ENCODE data around the gene PRUNE2. TPM values are rescaled to one million over a fixed set of nuclear protein-coding genes. Genes with fewer than 3 reads are reported as not detected.

Gene PRUNE2
- polyA plus RNA-seq, 3 donors = 0.72 to 1.8 (median 1.5) TPM

DNA sequence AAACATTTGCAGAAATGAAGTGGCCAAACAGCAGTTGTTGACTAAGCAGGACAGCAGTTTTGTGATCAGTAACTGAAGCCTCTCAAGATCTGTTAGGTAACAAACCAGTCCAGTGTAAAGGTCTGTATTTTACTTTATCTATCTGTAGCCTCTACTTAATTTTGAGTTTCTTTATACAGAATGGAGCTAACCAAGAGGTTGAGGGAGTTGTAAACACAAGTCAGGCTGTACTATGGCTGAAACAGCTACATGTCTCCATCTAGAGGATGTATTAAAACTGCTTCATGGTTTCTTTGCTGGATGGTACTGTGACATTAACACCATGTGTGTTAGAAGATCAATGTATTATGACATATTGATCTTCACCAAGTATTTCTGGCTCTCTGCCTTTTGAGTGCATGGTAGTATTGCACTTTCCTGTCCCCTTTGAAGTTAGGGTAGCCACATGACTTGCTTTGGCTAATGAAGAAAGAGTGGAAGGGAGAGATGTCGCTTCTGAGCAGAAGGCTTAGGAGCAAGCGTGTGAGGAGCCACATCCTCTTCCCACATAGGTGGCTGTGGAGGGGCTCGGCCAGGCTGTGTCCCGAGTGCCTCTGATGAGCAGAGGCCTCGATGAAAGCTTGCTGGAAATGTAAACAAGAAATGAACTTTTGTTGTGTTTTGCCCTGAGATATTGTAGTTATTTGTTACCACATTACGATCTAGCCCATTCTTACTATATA lies 247.2 kb downstream of the PRUNE2 start:
- intact Hi-C loops (cut with micrococcal nuclease) = loop anchor here (1.0 to 10.0 kb wide), 3 partner anchors 54 to 211 kb away; no protein-coding TSS in a partner anchor
- H4K20me1 ChIP-seq (ENCODE audit: insufficient read depth, low read length) = no peaks in the 10 kb centered on the region
- no peaks in the 10 kb centered on the region for H3K9me3 ChIP-seq (replicated peaks in 1 of 2; ENCODE audit: control insufficient read depth in 1 of 2, insufficient read depth in 1 of 2, low read length in 2 of 2)
- H3K27ac ChIP-seq (ENCODE audit: low read depth in 1 of 2, low read length in 2 of 2) = no peak overlapping the region
- H3K4me3 ChIP-seq (replicated peaks in 1 of 3; ENCODE audit: low read depth in 2 of 3, low read length in 3 of 3) = no peak overlapping the region
- Mint-ChIP-seq H3K9me3 (peaks cover 0 to 3% (median 0%) of the 10 kb centered on the region in 7 donors), H3K36me3 (no peaks in the 10 kb centered on the region), H3K27me3 (ENCODE audit: low read depth in 3 of 3) (peaks cover 0 to 1% (median 0%) of the 10 kb centered on the region in 3 donors), H3K27ac (no peak overlapping the region), H3K4me3 (peak overlapping the region in 1 of 2 donors; percentile 46), H3K4me1 (peaks cover 44% of the 10 kb centered on the region)
- WGBS (ENCODE audit: insufficient coverage) = no CpG with 5 or more reads among the region's 6 CpGs
- no peaks in the 10 kb centered on the region for H3K36me3 ChIP-seq (replicated peaks in 1 of 2; ENCODE audit: control insufficient read depth in 1 of 2, insufficient read depth in 2 of 2, low read length in 2 of 2)
- H3K4me1 ChIP-seq (ENCODE audit: control insufficient read depth in 1 of 2, insufficient read depth in 2 of 2, low read length in 2 of 2) = peaks cover 26 to 42% of the 10 kb centered on the region in 2 donors
- DNase-seq = peak; percentile 32 to 63 (median 49)
- no peaks in the 10 kb centered on the region for H3K27me3 ChIP-seq (ENCODE audit: control insufficient read depth in 2 of 2, insufficient read depth in 2 of 2, low read length in 2 of 2)
- TF ChIP-seq, protein P1, sequence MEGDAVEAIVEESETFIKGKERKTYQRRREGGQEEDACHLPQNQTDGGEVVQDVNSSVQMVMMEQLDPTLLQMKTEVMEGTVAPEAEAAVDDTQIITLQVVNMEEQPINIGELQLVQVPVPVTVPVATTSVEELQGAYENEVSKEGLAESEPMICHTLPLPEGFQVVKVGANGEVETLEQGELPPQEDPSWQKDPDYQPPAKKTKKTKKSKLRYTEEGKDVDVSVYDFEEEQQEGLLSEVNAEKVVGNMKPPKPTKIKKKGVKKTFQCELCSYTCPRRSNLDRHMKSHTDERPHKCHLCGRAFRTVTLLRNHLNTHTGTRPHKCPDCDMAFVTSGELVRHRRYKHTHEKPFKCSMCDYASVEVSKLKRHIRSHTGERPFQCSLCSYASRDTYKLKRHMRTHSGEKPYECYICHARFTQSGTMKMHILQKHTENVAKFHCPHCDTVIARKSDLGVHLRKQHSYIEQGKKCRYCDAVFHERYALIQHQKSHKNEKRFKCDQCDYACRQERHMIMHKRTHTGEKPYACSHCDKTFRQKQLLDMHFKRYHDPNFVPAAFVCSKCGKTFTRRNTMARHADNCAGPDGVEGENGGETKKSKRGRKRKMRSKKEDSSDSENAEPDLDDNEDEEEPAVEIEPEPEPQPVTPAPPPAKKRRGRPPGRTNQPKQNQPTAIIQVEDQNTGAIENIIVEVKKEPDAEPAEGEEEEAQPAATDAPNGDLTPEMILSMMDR (IDR thresholded peaks at IDR 0.05) = peak; percentile 81
- H3K9ac ChIP-seq (ENCODE audit: insufficient read depth, low read length, poor library complexity, severe bottlenecking) = no peak overlapping the region
- H3K4me2 ChIP-seq (replicated peaks; ENCODE audit: extremely low read depth, low read length, poor library complexity, severe bottlenecking) = no peak overlapping the region
- no peaks in the 10 kb centered on the region for H3K79me2 ChIP-seq (ENCODE audit: insufficient read depth, low read length)
- H2AFZ ChIP-seq (ENCODE audit: insufficient read depth, low read depth, low read length, poor library complexity, severe bottlenecking) = peak overlapping the region; percentile 59

DNA sequence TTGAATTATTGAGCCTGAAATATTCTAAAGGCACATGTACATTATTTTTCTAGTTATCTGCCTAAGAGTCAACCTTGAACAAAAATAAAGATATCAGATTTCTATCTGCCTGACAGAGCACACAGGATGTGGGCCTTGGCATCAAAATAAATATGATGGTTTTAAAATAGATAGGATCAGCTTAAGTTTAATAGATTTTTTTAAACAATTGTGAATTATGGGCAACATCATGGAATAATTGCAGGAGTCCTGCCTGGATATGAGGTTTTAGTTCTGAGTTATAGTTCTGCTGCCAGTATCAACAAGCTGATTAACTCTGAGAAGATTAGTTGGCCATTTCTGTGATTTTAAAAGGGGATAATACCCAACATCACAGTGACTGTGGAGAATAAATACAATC lies 248.6 kb downstream of the PRUNE2 start:
- H3K9me3 ChIP-seq (replicated peaks in 1 of 2; ENCODE audit: control insufficient read depth in 1 of 2, insufficient read depth in 1 of 2, low read length in 2 of 2) = no peaks in the 10 kb centered on the region
- H3K36me3 Mint-ChIP-seq = no peaks in the 10 kb centered on the region
- H3K36me3 ChIP-seq (replicated peaks in 1 of 2; ENCODE audit: control insufficient read depth in 1 of 2, insufficient read depth in 2 of 2, low read length in 2 of 2) = no peaks in the 10 kb centered on the region
- no peaks in the 10 kb centered on the region for H3K79me2 ChIP-seq (ENCODE audit: insufficient read depth, low read length)
- no peak overlapping the region for H3K4me2 ChIP-seq (replicated peaks; ENCODE audit: extremely low read depth, low read length, poor library complexity, severe bottlenecking)
- H3K27ac ChIP-seq (ENCODE audit: low read depth in 1 of 2, low read length in 2 of 2) = no peak overlapping the region
- peaks cover 0 to 1% (median 0%) of the 10 kb centered on the region in 3 donors for H3K27me3 Mint-ChIP-seq (ENCODE audit: low read depth in 3 of 3)
- no peaks in the 10 kb centered on the region for H4K20me1 ChIP-seq (ENCODE audit: insufficient read depth, low read length)
- peaks cover 33 to 43% of the 10 kb centered on the region in 2 donors for H3K4me1 ChIP-seq (ENCODE audit: control insufficient read depth in 1 of 2, insufficient read depth in 2 of 2, low read length in 2 of 2)
- H3K9ac ChIP-seq (ENCODE audit: insufficient read depth, low read length, poor library complexity, severe bottlenecking) = no peak overlapping the region
- no peak overlapping the region for H2AFZ ChIP-seq (ENCODE audit: insufficient read depth, low read depth, low read length, poor library complexity, severe bottlenecking)
- no peak for DNase-seq
- intact Hi-C loops (cut with micrococcal nuclease) = loop anchor here in 1 of 2 donors (5.0 to 10.0 kb wide), 2 partner anchors 52 to 210 kb away; no protein-coding TSS in a partner anchor
- peaks cover 44% of the 10 kb centered on the region for H3K4me1 Mint-ChIP-seq
- no peak overlapping the region for H3K4me3 Mint-ChIP-seq
- H3K4me3 ChIP-seq (replicated peaks in 1 of 3; ENCODE audit: low read depth in 2 of 3, low read length in 3 of 3) = no peak overlapping the region
- no peak overlapping the region for H3K27ac Mint-ChIP-seq
- peaks cover 0 to 3% (median 0%) of the 10 kb centered on the region in 7 donors for H3K9me3 Mint-ChIP-seq
- TF ChIP-seq, protein P1 (IDR thresholded peaks at IDR 0.05) = no peak
- no peaks in the 10 kb centered on the region for H3K27me3 ChIP-seq (ENCODE audit: control insufficient read depth in 2 of 2, insufficient read depth in 2 of 2, low read length in 2 of 2)

Data from CD14-positive monocyte (primary cell).